Neuronal stem cell (in vitro differentiated cells): ENCODE results near the gene CCS.

Source experiments
- DNase-seq: peaks from one replicate; pipeline ENCODE4 v3.0.0-alpha.2; 2013; ENCODE audit warnings: low spot score
- H2AFZ ChIP-seq: one replicate; pipeline ENCODE4 v1.6.1; 2013; ENCODE audit warnings: mild to moderate bottlenecking, low read length, inconsistent platforms
- H2AK5ac ChIP-seq: 2 replicates; pipeline ENCODE4 v1.6.1; 2013; ENCODE audit warnings: low read depth, mild to moderate bottlenecking, inconsistent platforms, low read length, moderate library complexity, mixed read lengths
- H2BK120ac ChIP-seq: 2 replicates; pipeline ENCODE4 v1.6.1; 2013; ENCODE audit warnings: low read depth, mild to moderate bottlenecking, inconsistent platforms, low read length, moderate library complexity, mixed read lengths
- H2BK12ac ChIP-seq: one replicate; pipeline ENCODE4 v1.6.1; 2013; ENCODE audit warnings: low read length, inconsistent platforms
- H2BK15ac ChIP-seq: 2 replicates; pipeline ENCODE4 v1.6.1; 2013; ENCODE audit warnings: mild to moderate bottlenecking, low read length, inconsistent platforms, mixed read lengths
- H2BK5ac ChIP-seq: one replicate; pipeline ENCODE4 v1.6.1; 2013; ENCODE audit warnings: inconsistent platforms, mild to moderate bottlenecking, low read length, moderate library complexity
- H3K14ac ChIP-seq: one replicate; pipeline ENCODE4 v1.6.1; 2013; ENCODE audit warnings: low read length, inconsistent platforms
- H3K18ac ChIP-seq: 2 replicates; pipeline ENCODE4 v1.6.1; 2013; ENCODE audit warnings: low read length, inconsistent platforms
- H3K23ac ChIP-seq: 2 replicates; pipeline ENCODE4 v1.6.1; 2013; ENCODE audit warnings: low read depth, mild to moderate bottlenecking, mixed read lengths, low read length, inconsistent platforms; ENCODE audit not compliant: poor library complexity
- H3K27ac ChIP-seq: replicated peaks from 3 replicates; pipeline ENCODE4 v1.5.1; 2013; ENCODE audit warnings: low read length, inconsistent platforms
- H3K27me3 ChIP-seq, 3 experiments: 2 replicates each; pipeline ENCODE4 v1.6.1; 2013; ENCODE audit warnings: low read length in 3 of 3, mild to moderate bottlenecking in 2 of 3, inconsistent platforms in 1 of 3, low read depth in 1 of 3, mixed read lengths in 1 of 3, moderate library complexity in 1 of 3; ENCODE audit not compliant: control insufficient read depth in 3 of 3, insufficient read depth in 3 of 3
- H3K36me3 ChIP-seq, 2 donors: replicated peaks in 1 of 2; 2 replicates each; pipeline ENCODE4 v1.6.1; 2013; ENCODE audit warnings: low read length in 2 of 2; ENCODE audit not compliant: control insufficient read depth in 2 of 2, insufficient read depth in 2 of 2
- H3K4ac ChIP-seq: 2 replicates; pipeline ENCODE4 v1.6.1; 2013; ENCODE audit warnings: inconsistent platforms, mild to moderate bottlenecking, low read length, moderate library complexity
- H3K4me1 ChIP-seq, 2 donors: 1 replicate in 1 of 2; 2 replicates in 1 of 2; pipeline ENCODE4 v1.6.1; 2013; ENCODE audit warnings: low read length in 2 of 2, low read depth in 1 of 2; ENCODE audit not compliant: control insufficient read depth in 2 of 2, insufficient read depth in 1 of 2
- H3K4me2 ChIP-seq: one replicate; pipeline ENCODE4 v1.6.1; 2013; ENCODE audit warnings: mild to moderate bottlenecking, low read length, inconsistent platforms; ENCODE audit not compliant: insufficient read depth, poor library complexity, severe bottlenecking
- H3K4me3 ChIP-seq, 2 donors: 2 replicates each; pipeline ENCODE4 v1.5.1; 2013; ENCODE audit warnings: low read length in 2 of 2, mild to moderate bottlenecking in 2 of 2, inconsistent platforms in 1 of 2, moderate library complexity in 1 of 2
- H3K79me1 ChIP-seq: one replicate; pipeline ENCODE4 v1.6.1; 2013; ENCODE audit warnings: low read depth, mild to moderate bottlenecking, inconsistent platforms, low read length, moderate library complexity
- H3K9ac ChIP-seq: one replicate; pipeline ENCODE4 v1.6.1; 2013; ENCODE audit warnings: mild to moderate bottlenecking, low read depth, low read length, inconsistent platforms; ENCODE audit not compliant: poor library complexity
- H3K9me3 ChIP-seq, 2 donors: replicated peaks in 1 of 2; 2 replicates each; pipeline versions ENCODE3 to v1.6.1; 2013; ENCODE audit warnings: low read length in 2 of 2, mild to moderate bottlenecking in 2 of 2, inconsistent platforms in 1 of 2, low read depth in 1 of 2, mixed read lengths in 1 of 2, moderate library complexity in 1 of 2; ENCODE audit not compliant: control insufficient read depth in 2 of 2, insufficient read depth in 1 of 2
- H4K8ac ChIP-seq: one replicate; pipeline ENCODE4 v1.6.1; 2013; ENCODE audit warnings: low read depth, mild to moderate bottlenecking, inconsistent platforms, low read length, moderate library complexity
- H4K91ac ChIP-seq: one replicate; pipeline ENCODE4 v1.6.1; 2013; ENCODE audit warnings: low read length, low read depth, mild to moderate bottlenecking, inconsistent platforms; ENCODE audit not compliant: poor library complexity
- WGBS, 2 donors: extraction: QIAGEN DNeasy Blood & Tissue Kit; methylation state at CpG; one replicate each; pipeline ENCODE4 v1.1.7; 2013; ENCODE audit warnings: missing lambda C conversion rate in 2 of 2, mixed read lengths in 1 of 2; ENCODE audit not compliant: insufficient read length in 2 of 2, insufficient replicate concordance in 1 of 2; ENCODE audit errors: extremely low coverage in 2 of 2; 5-methylcytosine and 5-hydroxymethylcytosine counted together

CCS gene

GRCh38 chr11:66625752-66626149 lies 32.8 kb downstream of the CCS start:
- Histone ChIP-seq H3K4ac (no peak overlapping the region), H2BK12ac (no peak overlapping the region), H2AK5ac (no peak overlapping the region), H3K14ac (no peak overlapping the region), H3K27ac (no peak overlapping the region), H3K23ac (peak overlapping the region; percentile 22), H3K27me3 (no peaks in the 10 kb centered on the region), H2AFZ (no peak overlapping the region), H4K8ac (no peak overlapping the region), H3K4me2 (no peak overlapping the region), H3K36me3 (peaks cover 73 to 100% of the 10 kb centered on the region in 2 donors), H3K4me1 (peaks cover 0 to 4% of the 10 kb centered on the region in 2 donors), H2BK5ac (no peak overlapping the region), H3K9ac (no peak overlapping the region), H3K9me3 (no peaks in the 10 kb centered on the region), H3K4me3 (no peak overlapping the region), H2BK120ac (no peak overlapping the region), H3K18ac (no peak overlapping the region), H2BK15ac (no peak overlapping the region), H3K79me1 (peaks cover 31% of the 10 kb centered on the region), H4K91ac (no peak overlapping the region)
- no peak for DNase-seq
- no CpG with 5 or more reads among the region's 9 CpGs for WGBS, 2 donors

DNA sequence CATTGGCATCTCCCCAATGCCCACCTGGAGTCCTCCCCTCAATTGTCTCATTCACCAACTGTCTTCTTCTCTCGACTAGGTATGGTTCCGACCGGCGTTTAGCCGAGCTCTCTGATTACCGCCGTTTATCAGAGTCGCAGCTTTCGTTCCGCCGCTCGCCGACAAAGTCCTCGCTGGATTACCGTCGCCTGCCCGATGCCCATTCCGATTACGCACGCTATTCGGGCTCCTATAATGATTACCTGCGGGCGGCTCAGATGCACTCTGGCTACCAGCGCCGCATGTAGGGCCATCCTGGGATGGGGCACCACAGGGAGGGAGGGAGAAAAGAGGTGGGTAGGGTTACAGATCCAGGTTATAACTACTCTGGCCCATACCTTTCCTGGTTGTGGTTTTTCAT lies 33.4 kb downstream of the CCS start:
- WGBS, 2 donors, result no CpG with 5 or more reads among the region's 25 CpGs
- H3K27ac ChIP-seq, result no peak overlapping the region
- H3K4ac ChIP-seq, result no peak overlapping the region
- no peak overlapping the region for H3K23ac ChIP-seq
- no peak overlapping the region for H2BK5ac ChIP-seq
- no peak overlapping the region for H3K4me3 ChIP-seq
- H3K9ac ChIP-seq, result no peak overlapping the region
- peaks cover 73 to 100% of the 10 kb centered on the region in 2 donors for H3K36me3 ChIP-seq
- H3K18ac ChIP-seq, result no peak overlapping the region
- no peaks in the 10 kb centered on the region for H3K9me3 ChIP-seq
- no peak overlapping the region for H2BK15ac ChIP-seq
- H2AFZ ChIP-seq, result no peak overlapping the region
- no peak for DNase-seq
- H3K4me2 ChIP-seq, result no peak overlapping the region
- H3K79me1 ChIP-seq, result peaks cover 31% of the 10 kb centered on the region
- H2BK12ac ChIP-seq, result no peak overlapping the region
- H2BK120ac ChIP-seq, result no peak overlapping the region
- H4K91ac ChIP-seq, result no peak overlapping the region
- no peaks in the 10 kb centered on the region for H3K27me3 ChIP-seq
- H3K14ac ChIP-seq, result no peak overlapping the region
- H3K4me1 ChIP-seq, result no peaks in the 10 kb centered on the region
- H2AK5ac ChIP-seq, result no peak overlapping the region
- no peak overlapping the region for H4K8ac ChIP-seq

DNA sequence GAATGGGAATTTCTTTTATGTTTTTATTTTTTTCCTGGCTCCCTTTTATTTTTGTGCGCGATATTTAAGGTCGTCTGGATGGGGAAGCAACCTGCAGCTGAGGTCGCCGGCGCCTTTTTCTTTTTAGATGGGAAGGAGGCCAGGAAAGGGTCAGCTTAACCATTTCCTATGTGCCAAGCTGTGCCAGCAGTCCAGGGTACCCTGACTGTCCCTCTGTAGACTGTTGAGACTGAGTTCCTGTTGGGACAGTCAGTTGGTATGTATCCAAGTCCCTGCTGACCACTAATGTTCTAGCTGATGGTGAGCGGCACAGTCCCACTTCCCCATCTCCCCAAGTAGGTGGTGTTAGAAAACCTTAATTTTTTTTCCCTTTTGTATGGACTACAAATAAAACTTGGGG lies 33.9 kb downstream of the CCS start:
- Histone ChIP-seq H2BK120ac (no peak overlapping the region), H2AK5ac (no peak overlapping the region), H2AFZ (no peak overlapping the region), H3K9me3 (no peaks in the 10 kb centered on the region), H3K27ac (no peak overlapping the region), H3K14ac (no peak overlapping the region), H4K91ac (no peak overlapping the region), H2BK15ac (no peak overlapping the region), H2BK12ac (no peak overlapping the region), H3K23ac (no peak overlapping the region), H3K36me3 (peaks cover 74 to 100% of the 10 kb centered on the region in 2 donors), H3K9ac (no peak overlapping the region), H3K4me2 (no peak overlapping the region), H3K4me1 (no peaks in the 10 kb centered on the region), H3K18ac (no peak overlapping the region), H3K4ac (no peak overlapping the region), H3K4me3 (no peak overlapping the region), H4K8ac (no peak overlapping the region), H3K27me3 (no peaks in the 10 kb centered on the region), H2BK5ac (no peak overlapping the region), H3K79me1 (peaks cover 34% of the 10 kb centered on the region)
- WGBS, 2 donors, result no CpG with 5 or more reads among the region's 7 CpGs
- DNase-seq, result no peak

GRCh38 chr11:66628061-66628603 lies 35.1 kb downstream of the CCS start:
- H2BK120ac ChIP-seq, result no peak overlapping the region
- H2AK5ac ChIP-seq, result no peak overlapping the region
- no peak for DNase-seq
- no peak overlapping the region for H3K4me2 ChIP-seq
- H3K23ac ChIP-seq, result no peak overlapping the region
- WGBS, 2 donors, result no CpG with 5 or more reads among the region's 7 CpGs
- H2AFZ ChIP-seq, result no peak overlapping the region
- no peak overlapping the region for H3K14ac ChIP-seq
- H3K4ac ChIP-seq, result no peak overlapping the region
- H3K27ac ChIP-seq, result no peak overlapping the region
- no peak overlapping the region for H4K8ac ChIP-seq
- no peak overlapping the region for H3K18ac ChIP-seq
- H4K91ac ChIP-seq, result no peak overlapping the region
- no peaks in the 10 kb centered on the region for H3K4me1 ChIP-seq
- no peaks in the 10 kb centered on the region for H3K27me3 ChIP-seq
- H3K79me1 ChIP-seq, result peaks cover 31% of the 10 kb centered on the region
- no peak overlapping the region for H2BK15ac ChIP-seq
- H3K9me3 ChIP-seq, result no peaks in the 10 kb centered on the region
- H3K9ac ChIP-seq, result no peak overlapping the region
- no peak overlapping the region for H2BK12ac ChIP-seq
- H3K36me3 ChIP-seq, result peaks cover 72 to 98% of the 10 kb centered on the region in 2 donors
- H2BK5ac ChIP-seq, result no peak overlapping the region
- no peak overlapping the region for H3K4me3 ChIP-seq
